Measurements from ENCODE around the gene VPS8.

- TF ChIP-seq TCF4 (CRISPR knock-in tag; IDR thresholded peaks at IDR 0.05; ENCODE audit: borderline replicate concordance) (no peak), ZNF70 (CRISPR knock-in tag; IDR thresholded peaks at IDR 0.05) (no peak), CSRNP3 (CRISPR knock-in tag; IDR thresholded peaks at IDR 0.05) (no peak), PATZ1 (CRISPR knock-in tag; IDR thresholded peaks at IDR 0.05; ENCODE audit: borderline replicate concordance) (no peak), POU6F1 (CRISPR knock-in tag; IDR thresholded peaks at IDR 0.05; ENCODE audit: borderline replicate concordance, low read depth) (no peak), BACH2 (CRISPR knock-in tag; IDR thresholded peaks at IDR 0.05; ENCODE audit: borderline replicate concordance) (no peak), RARB (CRISPR knock-in tag; IDR thresholded peaks at IDR 0.05) (no peak), OSR1 (CRISPR knock-in tag; IDR thresholded peaks at IDR 0.05) (no peak), CSDC2 (CRISPR knock-in tag; IDR thresholded peaks at IDR 0.05) (no peak), CREB5 (CRISPR knock-in tag; IDR thresholded peaks at IDR 0.05; ENCODE audit: low read depth) (no peak), SNAI2 (CRISPR knock-in tag; IDR thresholded peaks at IDR 0.05) (no peak)
These were observed 112.6 kb downstream of the VPS8 start for GRCh38 chr3:184924547-184924946.
